Coronary artery (tissue), 2 donors: ENCODE results near the gene SLC35F1.

Source experiments
- DNase-seq: peaks from one replicate; pipeline ENCODE4 v3.0.0-alpha.2; 2017; ENCODE audit warnings: low spot score
- H3K27ac ChIP-seq, 2 donors: fragments of 200-600 bp; sonication (generic); one replicate each; pipeline ENCODE4 v1.5.1; 2016 to 2019
- H3K4me3 ChIP-seq: fragments of 200-600 bp; sonication (generic); 2 replicates; pipeline ENCODE4 v1.5.1; 2016; ENCODE audit warnings: mild to moderate bottlenecking, moderate library complexity
- CTCF ChIP-seq: fragments of 200-600 bp; sonication (generic); IDR thresholded peaks from one replicate; pipeline ENCODE4 v1.5.1; 2019; ENCODE audit warnings: antibody characterized with exemption

Gene SLC35F1

DNA sequence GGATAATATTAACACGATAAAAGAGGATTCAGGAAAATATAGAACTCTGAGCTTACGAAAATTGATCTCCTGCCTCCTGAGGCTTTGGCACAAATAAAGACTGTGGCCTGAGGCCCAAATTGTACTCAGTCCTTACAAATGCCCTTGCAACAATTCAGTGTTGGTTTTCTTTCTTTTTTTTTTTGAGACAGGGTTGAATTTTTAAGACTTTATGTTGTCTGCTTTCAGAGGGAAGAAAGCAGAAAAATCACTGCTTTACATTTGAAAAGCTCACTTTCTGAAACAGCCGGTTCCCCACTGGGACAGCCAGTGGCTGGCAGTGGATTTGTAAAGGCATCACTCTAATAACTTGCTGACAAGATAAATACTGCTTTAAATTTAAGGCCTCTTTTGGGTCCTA, 290.5 kb downstream of the SLC35F1 start:
- Histone ChIP-seq H3K27ac (no peak overlapping the region), H3K4me3 (no peak overlapping the region)
- no peak for DNase-seq
- TF ChIP-seq CTCF: no peak

GRCh38 chr6:118198746-118199145, 291.7 kb downstream of the SLC35F1 start:
- no peak for TF ChIP-seq CTCF
- DNase-seq: no peak
- H3K4me3 ChIP-seq: no peak overlapping the region
- no peak overlapping the region for H3K27ac ChIP-seq

- Histone ChIP-seq H3K27ac (no peak overlapping the region), H3K4me3 (no peak overlapping the region)
- no peak for TF ChIP-seq CTCF
- DNase-seq: no peak
Measured at GRCh38 chr6:118200160-118200559, 293.1 kb downstream of the SLC35F1 start.

DNA sequence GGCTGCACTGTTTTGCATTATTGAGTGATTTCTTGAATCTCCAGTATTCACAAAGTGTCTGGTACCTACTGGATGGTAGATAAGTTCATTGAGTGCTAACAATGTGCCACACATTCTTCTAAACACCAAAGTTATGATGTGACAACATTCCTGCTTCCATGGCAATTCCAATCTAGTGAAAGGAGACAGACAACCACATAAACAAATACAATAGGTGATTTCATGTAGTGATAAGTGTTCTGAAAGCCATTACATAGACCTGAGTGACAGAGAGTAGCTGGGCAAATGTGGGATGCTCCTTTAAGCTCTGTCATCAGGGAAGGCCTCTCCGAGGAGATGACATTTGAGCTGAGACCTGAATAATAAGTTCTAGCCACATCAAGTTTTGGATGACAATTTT, 295.5 kb downstream of the SLC35F1 start:
- H3K27ac ChIP-seq: no peak overlapping the region
- H3K4me3 ChIP-seq: no peak overlapping the region
- no peak for DNase-seq
- TF ChIP-seq CTCF: no peak

GRCh38 chr6:118203545-118203944, 296.5 kb downstream of the SLC35F1 start:
- no peak for TF ChIP-seq CTCF
- no peak overlapping the region for H3K4me3 ChIP-seq
- no peak for DNase-seq
- H3K27ac ChIP-seq: no peak overlapping the region

DNA sequence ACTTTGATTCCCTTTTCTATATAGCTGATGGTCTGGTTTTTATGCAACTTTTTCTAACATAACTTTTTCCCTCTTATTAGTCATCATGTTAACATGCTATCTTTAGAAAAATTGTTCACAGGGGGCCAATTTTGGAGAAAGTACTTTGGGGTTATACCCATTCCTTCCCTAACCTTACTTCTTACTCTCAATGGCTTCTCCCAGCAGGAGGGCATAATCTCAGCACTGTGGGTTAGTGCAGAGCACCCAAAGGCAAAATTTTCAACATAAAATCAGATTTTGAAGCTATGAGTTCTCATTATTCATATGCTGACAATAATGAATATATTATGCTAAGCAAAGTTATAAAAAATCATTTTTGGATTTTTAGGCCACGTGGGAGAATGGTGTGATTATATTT, 299.2 kb downstream of the SLC35F1 start:
- H3K27ac ChIP-seq: no peak overlapping the region
- TF ChIP-seq CTCF: no peak
- no peak for DNase-seq
- no peak overlapping the region for H3K4me3 ChIP-seq

GRCh38 chr6:118207947-118208346, 300.9 kb downstream of the SLC35F1 start:
- TF ChIP-seq CTCF: no peak
- no peak overlapping the region for H3K4me3 ChIP-seq
- DNase-seq: no peak

More at GRCh38 chr6:118207947-118208346, 300.9 kb downstream of the SLC35F1 start:
- no peak overlapping the region for H3K27ac ChIP-seq
